NCI-H69 (cell line): ENCODE measurements around the gene DGKB.
A peak's percentile ranks its signal among the peaks of the same experiment; 100 is the strongest.

ENCODE experiments used
- DNase-seq: peaks from one replicate; lab custom pipeline; 2025; lab: John Stamatoyannopoulos, UW

The DGKB gene

GRCh38 chr7:14389181-14389591 is 513.4 kb downstream of the DGKB start:
- DNase-seq: peak; percentile 99

GRCh38 chr7:14385074-14385473 is 517.5 kb downstream of the DGKB start:
- no peak for DNase-seq

DNA sequence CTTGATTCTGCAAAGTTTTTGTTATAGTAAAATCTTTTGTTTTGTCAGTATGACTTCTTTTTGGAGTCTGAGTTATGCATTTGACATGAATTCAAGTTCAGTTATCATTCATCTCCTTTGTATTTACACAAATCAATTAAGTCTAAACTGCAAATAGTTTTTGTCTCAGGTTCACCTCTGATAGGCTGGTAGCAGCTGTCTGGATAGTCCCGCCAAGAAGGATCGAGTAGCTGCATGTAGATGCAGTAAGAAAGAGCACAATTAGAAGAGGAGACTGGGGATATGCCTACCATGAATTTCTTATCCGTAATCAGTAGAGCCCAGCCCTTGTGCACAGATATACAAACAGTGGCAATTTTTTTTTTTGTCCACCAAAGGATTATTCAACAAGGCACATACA is 520.6 kb downstream of the DGKB start:
- DNase-seq: peak; percentile 77

DNA sequence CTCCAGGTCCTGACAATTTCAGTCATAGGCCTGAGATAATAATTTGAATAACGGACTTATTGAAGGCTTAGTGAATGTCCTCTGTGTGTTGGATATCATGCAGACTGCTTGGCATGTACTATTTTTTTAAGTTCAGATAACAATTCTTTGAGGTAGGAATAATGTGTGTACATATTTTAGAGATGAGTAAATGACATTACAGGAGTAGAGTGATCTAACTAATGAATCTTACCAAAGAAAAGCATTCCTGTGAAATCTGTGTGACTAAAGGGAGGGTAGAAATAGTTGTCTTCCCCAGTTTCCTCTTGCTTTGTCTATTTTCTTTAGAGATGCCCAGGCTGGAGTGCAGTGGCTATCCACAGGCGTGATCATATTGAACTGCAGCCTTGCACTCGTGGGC is 521.2 kb downstream of the DGKB start:
- no peak for DNase-seq

DNA sequence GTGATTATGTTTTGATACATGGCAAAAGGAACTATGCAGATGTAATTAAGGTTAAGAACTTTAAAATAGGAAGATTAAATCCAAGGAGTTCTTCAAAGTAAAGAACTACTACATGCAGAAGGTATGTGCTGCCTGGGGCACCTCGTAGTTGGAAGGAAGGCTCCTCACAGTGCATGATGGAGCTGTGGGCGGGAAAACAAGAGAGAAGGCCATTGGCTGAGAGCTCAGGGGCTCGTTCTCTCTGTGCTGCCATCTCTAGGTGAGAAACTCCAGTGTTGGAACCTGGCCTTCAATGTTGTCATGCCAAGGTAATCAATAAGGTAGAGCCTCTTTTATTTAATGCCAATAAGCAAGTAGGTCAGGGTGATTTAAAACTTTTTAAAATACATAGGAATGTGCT is 521.7 kb downstream of the DGKB start:
- DNase-seq: peak; percentile 22

DNA sequence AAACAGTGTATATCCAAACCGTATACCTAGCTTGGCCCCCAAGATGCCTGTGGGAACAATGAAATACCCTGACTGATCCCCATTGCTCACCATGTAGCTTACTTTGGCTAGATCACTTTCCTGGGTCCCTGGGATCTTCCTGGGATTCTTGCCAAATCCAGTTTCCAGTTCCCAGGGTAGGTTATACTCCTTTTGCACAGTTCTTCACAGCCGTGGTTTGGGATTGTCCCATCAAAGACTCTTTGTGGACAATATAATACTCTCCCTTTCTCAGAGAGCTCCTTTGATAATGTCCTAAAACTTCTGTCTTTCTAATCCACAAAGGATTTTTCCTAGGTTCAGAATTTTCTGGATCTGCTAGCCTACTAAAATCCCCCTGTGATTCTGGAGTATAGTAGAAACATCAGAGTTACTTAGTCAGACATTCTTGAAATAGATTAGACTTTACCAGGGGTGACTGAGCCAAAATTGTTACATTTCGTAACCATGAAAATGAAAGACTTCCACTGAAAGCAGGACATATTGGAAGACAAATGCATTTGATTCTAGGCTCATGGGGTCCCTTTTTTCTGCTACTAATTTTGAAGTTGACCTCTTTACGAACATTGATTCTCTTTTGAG is 524.8 kb downstream of the DGKB start:
- DNase-seq: no peak

- DNase-seq: no peak
Measured at GRCh38 chr7:14376711-14377110, 525.8 kb downstream of the DGKB start.

DNA sequence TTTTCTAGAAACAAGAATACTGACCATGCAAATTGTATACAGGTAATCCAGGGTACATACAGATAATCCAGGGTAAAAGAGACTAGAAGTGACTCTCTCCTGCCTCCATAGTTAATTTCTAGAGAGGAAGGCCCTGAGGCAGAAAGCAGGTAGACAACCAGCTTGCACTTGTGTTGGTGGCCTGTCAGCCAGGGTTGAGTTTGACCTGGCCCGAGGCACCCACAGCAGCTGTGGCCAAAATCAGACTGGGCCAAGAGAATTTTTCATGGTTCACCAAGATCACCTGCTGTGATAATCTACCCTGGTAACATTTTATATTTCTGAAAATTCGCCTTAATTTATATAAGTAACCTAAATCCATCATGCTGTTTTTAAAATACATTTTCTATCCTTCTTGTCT is 526.6 kb downstream of the DGKB start:
- peak; percentile 21 for DNase-seq

DNA sequence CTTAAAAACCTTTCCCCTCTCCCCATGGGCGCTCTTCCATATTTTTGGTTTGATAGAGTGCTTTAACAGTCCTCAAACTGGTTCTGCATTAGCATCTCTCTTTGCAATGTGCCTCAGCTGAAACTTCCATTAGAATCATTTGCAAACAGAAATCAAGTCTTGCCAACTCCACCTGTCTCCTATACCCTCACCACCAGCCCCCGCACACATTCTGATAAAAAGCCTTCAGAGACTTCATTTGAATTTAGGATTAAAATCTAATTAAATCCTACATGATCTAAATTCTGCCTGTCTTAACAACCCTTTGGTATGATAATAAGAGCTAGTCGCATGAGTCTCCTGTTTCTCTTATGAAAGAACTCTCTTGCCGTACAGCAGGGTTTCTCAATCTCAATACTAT is 528.2 kb downstream of the DGKB start:
- DNase-seq: no peak

GRCh38 chr7:14368285-14368684 is 534.3 kb downstream of the DGKB start:
- DNase-seq: no peak

DNA sequence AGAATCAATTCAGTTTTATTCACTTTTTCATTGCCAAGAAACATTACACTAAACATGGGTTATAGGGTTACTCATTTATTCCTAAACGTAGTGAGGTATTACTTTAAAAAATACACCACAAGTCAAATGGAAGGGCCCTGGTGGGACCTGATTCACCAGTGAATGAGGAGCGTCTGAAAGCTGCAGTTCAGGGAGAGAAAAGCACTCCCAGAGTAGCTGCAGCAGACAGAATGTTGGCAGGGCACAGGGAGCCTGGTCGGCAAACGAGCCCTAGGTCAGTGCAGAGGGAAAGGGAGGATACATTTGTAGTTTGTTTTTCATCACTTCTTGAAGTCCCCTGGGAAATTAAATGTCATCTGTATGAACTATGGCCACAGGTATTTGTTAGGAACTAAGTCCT is 551.4 kb downstream of the DGKB start:
- peak; percentile 65 for DNase-seq

DNA sequence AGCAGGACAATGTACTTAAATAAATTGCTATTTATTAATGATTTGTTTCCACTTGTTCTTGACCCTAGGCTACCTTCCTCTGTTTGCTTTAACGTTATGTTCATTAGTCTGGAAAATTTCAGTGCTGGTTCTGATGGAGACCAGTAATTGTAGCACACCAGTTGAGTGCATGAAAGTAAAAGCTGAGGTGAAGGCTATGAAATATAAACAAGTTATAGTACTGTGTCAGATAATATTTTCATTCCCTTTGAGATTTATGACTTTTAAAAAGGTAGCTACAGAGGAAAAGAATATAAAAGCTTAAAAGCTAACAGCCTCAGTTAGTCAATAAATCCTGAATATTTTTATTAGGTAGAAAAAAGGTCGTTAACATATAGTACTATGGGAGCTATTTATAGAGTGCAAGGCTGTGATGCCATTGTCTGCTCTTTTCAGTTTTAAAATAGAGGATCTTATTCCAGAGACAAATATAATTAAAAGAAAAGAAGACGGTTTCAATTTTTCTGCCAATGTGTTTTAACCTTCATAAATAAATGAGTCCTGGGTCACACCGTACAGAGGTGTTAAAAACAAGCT is 561.3 kb downstream of the DGKB start:
- peak; percentile 79 for DNase-seq

GRCh38 chr7:14340393-14341074 is 562.0 kb downstream of the DGKB start:
- peak; percentile 99 for DNase-seq

GRCh38 chr7:14339861-14340260 is 562.7 kb downstream of the DGKB start:
- DNase-seq: no peak

DNA sequence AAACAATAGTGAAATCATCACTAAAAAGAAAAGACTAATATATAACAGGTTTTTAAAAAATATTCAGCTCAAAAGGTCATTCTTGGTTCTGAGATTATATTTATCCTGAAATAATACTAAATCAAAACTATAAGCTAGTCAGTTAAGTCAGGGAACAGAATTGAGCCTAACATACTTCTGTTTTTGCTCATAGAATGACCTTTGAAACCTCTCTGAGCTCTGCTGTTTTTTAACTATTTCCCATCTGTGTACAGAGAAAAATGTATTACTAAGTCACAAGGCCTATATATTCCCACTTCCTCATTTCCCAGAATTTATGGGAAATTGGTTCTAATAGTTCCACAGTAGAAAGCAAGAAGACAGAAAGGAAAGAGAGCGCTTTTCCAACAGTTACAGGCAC is 566.3 kb downstream of the DGKB start:
- no peak for DNase-seq

GRCh38 chr7:14332155-14332554 is 570.4 kb downstream of the DGKB start:
- peak; percentile 31 for DNase-seq

DNA sequence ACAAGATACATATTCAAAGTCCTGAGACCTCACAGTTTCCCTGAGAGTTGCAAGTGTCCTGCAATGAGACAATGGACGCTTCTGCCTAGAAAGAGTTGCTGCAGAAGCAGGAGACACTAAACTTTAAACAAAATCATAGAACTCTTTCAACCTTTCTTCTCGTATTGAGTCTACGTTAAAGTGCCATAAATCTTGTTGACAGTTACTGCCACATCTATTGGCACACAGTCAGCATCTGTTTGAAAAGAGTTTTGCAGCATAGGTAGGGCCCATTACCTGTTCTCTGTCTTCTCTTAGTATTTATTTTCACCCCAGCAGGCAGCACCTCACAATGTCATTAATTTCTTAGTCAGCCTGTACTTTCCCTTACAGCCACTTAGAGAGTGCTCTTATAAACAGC is 577.8 kb downstream of the DGKB start:
- peak; percentile 63 for DNase-seq

DNA sequence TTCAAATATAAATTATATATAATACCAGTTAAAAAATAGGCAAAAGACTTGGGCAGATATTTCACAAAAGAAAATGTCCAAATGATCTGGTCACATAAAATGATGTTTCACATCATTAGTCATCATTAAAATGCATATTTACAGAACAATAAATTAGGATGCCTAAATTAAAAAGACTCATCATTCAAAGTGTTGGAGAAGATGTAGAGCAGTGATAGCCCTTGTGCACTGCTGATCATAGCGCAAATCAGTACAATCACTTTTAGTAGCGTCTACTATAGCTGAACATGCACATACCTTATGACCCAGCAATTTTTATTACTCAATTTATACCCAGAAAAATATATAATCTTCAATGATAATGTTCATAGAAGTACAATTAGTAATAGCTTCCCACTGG is 579.8 kb downstream of the DGKB start:
- no peak for DNase-seq

DNA sequence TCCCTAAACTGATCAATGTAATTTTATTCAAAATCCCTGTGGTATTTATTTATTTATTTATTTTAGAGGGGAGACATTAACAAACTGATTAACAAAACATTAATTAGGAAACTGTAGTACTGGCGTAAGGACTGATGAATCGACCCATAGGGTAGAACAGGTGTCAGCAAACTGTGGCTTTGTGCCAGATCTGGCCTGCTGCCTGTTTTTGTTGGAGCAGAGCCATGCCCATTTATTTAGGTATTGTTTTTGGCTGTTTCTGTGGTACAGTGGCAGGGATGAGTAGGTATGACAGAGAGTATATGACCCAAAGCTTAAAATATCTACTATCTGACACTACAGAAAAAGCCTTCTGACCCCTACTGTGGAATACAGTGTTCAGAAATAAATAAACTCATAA is 580.6 kb downstream of the DGKB start:
- peak; percentile 93 for DNase-seq

DNA sequence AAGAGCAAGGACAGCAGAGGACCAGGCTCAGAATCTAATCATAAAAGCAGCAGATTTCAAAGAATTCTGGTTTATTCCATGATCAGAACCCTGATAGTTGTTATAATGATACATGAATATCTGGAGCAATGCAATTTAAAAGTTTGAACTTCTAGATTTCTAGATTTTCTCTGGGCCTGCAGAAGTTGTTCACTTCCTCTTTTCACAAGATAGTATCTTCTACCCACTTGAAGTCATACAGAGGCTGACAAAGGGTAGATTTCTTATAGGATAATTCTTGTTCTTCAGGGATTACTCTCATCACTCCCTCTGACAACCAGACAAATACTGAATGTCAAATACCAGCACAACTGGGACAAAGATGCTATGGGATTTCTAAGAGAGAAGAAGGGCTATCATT is 593.1 kb downstream of the DGKB start:
- no peak for DNase-seq

GRCh38 chr7:14305233-14305866 is 597.2 kb downstream of the DGKB start:
- peak; percentile 18 for DNase-seq

- peak; percentile 48 for DNase-seq
Measured at GRCh38 chr7:14303536-14303935, 599.0 kb downstream of the DGKB start.

DNA sequence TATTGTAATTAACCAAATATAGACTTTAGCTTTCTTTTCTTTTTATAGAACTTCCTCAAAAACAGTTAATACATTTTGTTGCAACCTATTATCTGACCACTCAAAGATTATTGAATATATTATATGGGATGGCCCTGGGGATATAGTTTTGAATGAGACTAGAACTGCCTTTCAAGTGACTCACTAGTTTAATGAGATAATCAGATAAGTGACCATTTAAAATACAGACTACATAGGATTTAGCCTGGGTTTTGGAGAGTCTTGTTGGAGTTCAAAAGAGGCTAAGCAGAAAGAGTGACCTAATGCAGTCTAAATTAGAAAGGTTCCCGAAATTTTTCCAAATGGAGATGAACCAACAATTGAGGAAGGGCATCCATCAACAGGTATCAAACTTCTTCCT is 607.9 kb downstream of the DGKB start:
- DNase-seq: no peak
